ENCODE data around the gene CLEC2D.
"Not testable (repeated sequence)": the region's sequence is repeated elsewhere in the genome, so short reads cannot be mapped to it uniquely, and the experiment has no call there.

The CLEC2D gene, protein sequence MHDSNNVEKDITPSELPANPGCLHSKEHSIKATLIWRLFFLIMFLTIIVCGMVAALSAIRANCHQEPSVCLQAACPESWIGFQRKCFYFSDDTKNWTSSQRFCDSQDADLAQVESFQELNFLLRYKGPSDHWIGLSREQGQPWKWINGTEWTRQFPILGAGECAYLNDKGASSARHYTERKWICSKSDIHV

DNA sequence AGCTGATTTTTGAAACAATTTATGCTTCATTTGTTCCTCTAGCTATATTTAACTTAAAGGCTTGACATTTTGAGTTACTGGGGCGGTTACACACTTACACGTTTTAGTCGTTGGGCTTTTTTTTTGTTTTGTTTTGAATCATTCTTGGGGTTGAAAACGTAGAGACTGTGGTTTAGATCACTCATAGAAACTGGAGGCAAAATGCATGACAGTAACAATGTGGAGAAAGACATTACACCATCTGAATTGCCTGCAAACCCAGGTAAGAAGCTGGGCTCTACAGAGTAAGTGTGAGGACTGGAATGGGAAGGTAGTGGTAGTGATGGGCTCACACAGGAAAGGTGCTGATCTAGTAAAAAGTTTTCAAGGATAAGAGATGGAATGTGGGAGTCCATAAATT lies at the start of gene CLEC2D:
CLEC2D (plus strand) TSS at position 180 of the 400 bp plus-strand sequence; CDS start at position 202, 22 bp downstream.
- peak within 1 kb of the TSS in 9 of 21 experiments; percentile 13 to 84 (median 69) for H3K27ac ChIP-seq
- peak within 1 kb of the TSS in 3 of 7 experiments; percentile 16 to 24 (median 21) for H3K4me3 ChIP-seq

DNA sequence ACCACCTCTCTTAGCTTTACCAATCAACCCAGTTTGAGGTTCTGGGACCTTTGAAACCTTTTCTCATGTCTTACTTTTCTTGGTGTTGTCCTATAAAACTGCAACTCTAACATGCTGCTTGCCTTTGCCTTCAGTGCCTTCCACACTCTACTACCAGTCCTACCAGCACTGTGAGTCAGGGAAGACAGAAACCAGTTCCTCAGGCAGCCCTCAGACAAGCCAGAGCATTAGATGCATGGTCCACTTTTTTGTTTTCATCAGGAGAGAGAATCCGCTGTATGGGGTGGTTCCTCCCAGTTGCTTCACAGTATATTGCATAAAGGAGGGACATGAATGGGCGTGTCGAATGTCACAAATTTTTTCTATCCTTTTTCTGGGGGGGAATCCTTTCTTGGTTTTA lies 44.5 kb upstream of the CLEC2D start:
- H3K4me3 ChIP-seq = no peak overlapping the region
- H3K27ac ChIP-seq = no peak overlapping the region

DNA sequence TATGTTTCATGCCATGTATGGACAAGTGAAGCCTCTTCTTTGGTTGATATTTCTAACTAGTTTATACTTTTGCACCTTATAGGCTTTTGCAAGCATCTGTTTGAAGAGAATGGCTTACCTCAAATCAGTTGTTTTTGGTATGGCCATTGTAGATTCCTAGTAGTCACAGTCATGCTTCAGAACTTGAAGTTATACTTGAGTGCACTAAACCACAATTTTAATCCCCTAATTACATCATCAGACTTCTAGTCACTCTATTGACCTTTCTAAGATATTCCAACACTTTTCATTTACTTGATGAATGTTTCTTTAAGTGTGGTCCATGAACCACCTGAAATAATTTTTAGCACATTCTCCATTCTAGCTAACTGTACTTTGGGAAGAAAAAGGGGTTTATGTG lies 43.2 kb upstream of the CLEC2D start:
- no peak overlapping the region for H3K4me3 ChIP-seq
- no peak overlapping the region for H3K27ac ChIP-seq

DNA sequence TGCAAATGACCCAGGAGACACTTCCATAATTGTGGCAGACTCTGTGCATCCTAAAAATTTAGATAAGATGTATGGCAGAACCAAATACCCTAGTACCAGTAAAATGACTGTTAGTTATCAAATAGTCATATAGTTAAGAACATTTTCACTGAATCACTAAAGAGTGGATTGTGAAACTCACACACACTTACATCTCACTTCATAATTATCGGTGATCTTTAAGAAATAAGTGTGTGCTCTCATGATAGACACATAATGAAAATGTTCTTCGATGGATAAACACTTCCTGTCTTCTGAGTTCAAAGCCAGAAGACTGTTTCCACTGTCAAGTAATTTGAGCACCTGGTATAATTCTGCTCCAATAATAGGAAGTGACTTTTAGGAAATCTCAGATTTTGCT lies 42.7 kb upstream of the CLEC2D start:
- no peak overlapping the region for H3K27ac ChIP-seq
- H3K4me3 ChIP-seq = no peak overlapping the region

DNA sequence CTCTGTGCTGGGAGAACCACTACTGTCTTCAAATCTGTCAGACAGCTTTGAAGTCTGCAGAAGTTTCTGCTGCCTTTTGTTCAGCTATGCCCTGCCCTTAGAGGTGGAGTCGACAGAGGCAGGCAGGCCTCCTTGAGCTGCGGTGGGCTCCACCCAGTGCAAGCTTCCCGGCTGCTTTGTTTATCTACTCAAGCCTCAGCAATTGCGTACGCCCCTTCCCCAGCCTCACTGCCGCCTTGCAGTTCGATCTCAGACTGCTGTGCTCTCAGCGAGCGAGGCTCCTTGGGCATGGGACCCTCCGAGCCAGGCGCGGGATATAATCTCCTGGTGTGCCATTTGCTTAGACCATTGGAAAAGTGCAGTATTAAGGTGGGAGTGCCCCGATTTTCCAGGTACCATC lies 36.7 kb upstream of the CLEC2D start:
- no peak overlapping the region for H3K4me3 ChIP-seq
- H3K27ac ChIP-seq = no peak overlapping the region

DNA sequence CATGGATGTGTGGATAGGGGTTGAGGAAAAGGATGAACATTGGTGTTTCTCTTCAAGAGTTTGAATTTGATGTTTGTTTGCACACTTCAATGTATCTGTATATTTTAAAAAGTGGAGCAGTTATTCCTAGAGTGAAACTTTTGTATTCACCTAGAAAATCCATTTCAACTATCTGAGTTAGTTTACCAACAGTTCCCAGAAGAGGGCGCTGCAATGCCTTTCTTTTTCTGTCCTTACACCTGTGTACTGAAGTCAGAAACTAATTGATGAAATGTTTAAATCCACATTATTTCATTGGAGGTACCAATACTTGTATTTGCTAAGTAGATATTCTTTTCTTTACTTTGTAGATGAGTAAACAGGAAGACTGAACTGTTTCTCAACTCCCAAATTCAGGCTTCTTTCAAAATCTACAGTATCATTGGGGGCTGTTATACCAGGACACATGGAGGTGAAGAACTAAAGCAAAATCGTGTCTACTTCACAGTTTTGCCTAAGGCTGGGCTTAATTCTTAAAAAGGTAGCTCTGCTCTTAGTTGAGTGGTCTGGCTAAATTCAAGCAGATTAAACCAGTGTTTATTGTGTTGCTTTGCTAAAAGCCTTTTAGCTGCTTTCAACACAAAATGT lies 35.2 kb upstream of the CLEC2D start:
- Histone ChIP-seq H3K4me3 (no peak overlapping the region), H3K27ac (peak overlapping the region in 1 of 21 experiments; percentile 51)

DNA sequence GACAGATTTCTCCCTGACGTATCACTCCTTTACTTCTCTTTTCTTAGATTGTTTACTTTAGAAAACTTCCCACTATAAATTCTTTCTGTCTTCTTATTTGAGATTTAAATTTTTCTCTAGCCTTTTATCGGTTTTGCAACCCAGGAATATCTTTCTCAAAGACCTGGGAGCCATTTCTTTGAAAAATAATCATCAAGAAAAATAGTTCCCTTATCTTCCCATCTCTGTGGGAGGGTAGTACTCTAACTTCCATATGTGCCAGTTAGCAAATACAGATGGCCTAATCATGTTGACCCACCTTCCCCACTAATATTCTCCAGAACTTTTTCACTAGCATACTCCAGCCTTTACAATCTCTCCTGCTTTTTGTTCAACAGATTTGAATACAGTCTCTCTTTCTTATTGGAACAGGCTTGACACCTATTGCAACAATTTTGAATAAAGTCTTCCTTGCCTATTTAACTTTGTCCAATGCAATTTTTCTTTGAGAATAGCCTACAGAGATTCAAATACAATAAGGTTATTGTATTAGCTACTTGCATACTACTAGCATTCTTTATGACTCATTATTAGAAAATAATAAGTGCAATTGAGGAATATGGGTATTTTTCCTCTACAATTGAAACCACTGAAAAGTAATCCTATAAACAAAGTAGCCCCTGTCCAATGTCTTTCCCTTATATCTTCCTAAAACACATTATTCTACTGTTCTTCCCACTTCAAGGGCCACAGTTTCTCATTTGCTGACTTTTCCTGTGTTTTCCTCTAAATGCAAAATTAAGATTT lies 34.4 kb upstream of the CLEC2D start:
- Histone ChIP-seq H3K4me3 (no peak overlapping the region), H3K27ac (peak overlapping the region in 1 of 21 experiments; percentile 51)

DNA sequence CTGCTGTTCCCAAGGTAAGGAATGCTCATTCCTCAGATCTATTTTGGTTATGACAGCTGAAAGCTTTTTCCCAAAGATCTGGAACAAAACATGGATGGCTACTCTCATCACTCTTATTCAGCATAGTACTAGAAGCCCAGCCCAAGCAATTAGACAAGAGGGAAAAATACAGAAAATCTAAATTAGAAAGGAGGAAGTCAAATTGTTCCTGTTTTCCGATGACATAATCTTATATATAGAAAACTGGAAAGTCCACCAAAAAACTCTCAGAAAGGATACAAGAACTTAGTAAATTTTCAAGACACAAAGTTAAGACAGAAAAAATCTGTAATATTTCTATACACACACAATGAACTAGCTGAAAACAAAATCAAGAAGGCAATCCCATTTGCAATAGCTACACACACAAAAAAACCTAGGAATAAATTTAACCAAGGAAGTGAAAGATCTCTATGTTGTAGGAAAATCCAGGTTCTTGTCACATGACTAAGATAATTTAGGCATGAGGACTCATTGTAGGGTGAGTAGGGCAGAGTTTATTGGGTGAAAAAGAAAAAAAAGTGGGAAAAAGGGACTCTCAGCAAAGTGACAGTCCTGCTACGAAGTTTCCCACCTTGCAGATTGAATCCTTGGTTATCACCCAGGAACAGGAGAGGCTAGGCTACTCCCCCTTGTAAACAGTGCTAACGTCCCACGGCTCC lies 33.2 kb upstream of the CLEC2D start:
- no peak overlapping the region for H3K4me3 ChIP-seq
- H3K27ac ChIP-seq = no peak overlapping the region

DNA sequence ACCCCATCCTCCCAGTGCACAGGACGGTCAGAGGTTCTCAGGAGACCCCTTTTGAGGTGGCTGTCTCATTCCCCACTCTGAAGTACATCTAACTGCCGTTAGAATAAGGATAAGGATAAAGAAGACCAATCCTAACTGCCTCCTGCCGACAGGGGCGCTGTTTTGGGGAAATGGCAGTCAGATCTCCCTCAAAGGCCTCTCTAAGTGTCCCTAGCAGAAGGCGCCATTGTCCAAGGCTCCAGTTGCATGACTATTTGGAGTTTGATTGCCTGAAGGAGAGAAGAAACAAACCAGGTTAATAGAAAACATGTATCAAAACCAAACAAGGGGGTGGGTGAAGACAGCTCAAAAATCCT lies 32.7 kb upstream of the CLEC2D start:
- Histone ChIP-seq H3K27ac (no peak overlapping the region), H3K4me3 (no peak overlapping the region)

DNA sequence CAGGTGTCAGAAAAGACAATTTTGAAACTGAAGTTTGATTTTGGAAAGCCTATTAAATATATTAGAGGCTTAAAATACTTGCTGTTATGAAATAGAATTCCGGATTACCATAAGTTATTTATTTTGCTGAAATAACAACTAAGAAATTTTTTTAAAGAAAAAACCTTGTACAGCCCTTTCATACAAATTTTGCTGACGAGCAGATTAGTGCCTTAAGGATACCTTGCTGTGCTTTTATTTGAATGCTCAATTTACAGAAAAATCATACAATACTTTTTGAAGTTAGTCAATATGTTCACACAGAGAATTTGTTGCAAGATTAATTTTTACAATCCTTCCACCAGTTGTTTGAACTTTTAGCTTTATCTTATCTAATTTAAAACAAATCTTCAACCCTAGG lies 29.5 kb upstream of the CLEC2D start:
- Histone ChIP-seq H3K4me3 (no peak overlapping the region), H3K27ac (no peak overlapping the region)

DNA sequence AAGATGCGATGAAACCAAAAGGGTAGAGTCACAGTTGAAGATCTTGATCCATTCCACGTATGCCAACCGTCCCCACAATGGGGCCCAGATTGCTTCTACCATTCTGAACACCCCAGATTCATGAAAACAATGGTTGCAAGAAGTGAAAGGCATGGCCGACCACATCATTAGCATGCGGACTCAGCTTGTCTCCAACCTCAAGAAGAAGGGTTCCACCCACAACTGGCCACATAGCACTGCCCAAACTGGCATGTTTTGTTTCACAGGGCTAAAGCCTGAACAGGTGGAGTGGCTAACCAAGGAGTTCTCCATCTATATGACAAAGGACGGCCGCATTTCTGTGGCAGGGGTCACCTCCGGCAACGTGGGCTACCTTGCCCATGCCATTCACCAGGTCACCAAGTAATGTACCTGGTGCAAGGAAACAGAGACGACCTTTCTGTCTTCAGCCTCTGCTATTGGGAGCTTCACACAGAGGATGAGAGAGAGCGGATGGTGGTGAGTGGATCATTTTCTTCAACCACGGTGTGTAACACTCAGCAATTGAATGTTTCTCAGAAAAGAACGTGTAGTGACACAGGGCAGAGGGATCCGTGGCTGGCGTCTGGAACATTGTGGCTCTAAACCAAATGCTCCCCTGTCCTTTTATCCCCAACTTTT lies 26.8 kb upstream of the CLEC2D start:
- H3K27ac ChIP-seq = peak overlapping the region in 1 of 21 experiments; percentile 68
- H3K4me3 ChIP-seq = no peak overlapping the region

DNA sequence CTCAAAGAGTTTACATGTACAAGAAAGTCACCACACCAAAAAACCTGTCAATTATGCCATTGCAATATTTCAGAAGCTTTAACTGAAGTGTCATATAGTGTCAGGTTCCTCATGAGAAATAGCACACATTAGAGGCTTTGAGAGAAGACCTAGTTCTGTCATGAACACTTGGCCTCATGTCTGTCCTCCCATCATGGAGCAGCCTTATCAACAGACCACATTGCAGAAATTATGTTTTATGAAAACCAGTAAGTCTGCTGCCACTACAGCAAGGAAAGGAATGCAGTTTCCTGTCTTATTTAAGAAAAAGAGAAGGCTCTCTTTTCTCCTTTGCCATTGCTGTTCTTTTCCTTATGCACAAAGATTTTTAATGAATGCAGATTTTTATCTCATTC lies 26.2 kb upstream of the CLEC2D start:
- H3K27ac ChIP-seq = peak overlapping the region in 2 of 21 experiments; percentile 39 to 68

DNA sequence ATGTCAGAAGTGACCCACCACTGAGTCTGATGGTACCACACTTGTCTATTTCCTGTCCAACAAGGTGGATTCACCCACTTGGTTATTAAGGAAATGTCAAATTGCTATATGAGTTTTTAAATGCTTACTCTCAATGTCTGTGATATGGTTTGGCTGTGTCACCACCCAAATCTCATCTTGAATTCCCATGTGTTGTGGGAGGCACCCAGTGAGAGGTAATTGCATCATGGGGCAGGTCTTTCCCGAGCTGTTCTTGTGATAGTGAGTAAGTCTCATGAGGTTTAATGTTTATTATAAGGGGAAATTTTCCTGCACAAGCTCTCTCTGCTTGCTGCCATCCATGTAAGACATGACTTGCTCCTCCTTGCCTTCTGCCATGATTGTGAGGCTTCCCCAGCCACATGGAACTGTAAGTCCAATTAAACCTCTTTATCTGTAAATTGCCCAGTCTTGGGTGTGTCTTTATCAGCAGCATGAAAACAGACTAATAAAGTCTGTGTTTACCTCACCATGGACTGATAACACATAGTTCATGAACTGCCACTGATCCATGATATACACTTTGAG lies 24.4 kb upstream of the CLEC2D start:
- not testable (repeated sequence) for H3K4me3 ChIP-seq, H3K27ac ChIP-seq

More for the DNA sequence above, 26.2 kb upstream of the CLEC2D start:
- no peak overlapping the region for H3K4me3 ChIP-seq

DNA sequence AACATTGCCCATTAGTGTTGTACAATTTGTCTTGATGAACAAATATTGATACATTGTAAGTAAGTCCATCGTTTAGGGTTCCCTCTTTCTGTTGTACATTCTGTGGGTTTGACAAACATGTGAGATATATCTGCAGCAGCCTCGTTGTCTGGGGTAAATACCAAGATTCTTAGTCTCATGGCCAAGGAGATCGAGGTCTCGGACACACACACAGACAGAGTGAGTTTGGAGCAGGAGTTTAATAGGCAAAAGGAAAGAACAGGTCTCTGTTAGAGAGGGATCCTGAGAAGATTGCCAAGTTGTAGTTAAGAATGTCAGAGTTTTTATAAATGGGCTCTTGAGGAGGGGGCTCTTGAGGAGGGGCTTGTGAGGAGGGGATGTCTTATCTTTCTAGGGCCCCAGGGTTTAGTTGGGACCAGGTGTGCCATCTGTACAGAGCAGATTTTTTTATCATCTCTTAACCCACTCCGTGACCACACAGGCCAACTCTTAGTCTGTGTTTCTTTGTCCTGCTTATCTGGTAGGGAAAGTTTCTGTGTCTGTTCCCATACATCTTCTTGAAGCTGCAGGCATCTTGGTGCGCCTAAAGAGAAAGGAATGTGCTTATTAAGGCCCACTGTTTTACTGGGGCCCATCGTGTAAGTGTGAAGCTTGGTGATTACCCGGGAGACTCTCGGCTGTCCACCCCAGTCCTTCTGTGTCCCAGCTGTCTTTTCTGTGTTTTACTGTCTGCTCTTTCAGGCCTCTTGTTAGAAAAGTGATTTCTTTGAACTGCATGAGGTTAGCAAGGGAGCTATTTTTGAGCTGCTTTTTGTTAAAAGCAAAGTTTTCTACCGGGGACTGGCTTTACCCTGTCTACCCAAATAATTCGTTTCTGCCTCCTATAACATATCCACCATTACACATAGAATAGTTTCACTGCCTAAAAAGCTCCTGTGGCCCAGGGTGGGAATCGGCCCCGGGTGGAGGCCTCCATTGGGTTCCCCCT lies 22.4 kb upstream of the CLEC2D start:
- H3K27ac ChIP-seq = peak overlapping the region; percentile 48 to 98 (median 88)
- peak overlapping the region; percentile 42 to 64 (median 49) for H3K4me3 ChIP-seq

DNA sequence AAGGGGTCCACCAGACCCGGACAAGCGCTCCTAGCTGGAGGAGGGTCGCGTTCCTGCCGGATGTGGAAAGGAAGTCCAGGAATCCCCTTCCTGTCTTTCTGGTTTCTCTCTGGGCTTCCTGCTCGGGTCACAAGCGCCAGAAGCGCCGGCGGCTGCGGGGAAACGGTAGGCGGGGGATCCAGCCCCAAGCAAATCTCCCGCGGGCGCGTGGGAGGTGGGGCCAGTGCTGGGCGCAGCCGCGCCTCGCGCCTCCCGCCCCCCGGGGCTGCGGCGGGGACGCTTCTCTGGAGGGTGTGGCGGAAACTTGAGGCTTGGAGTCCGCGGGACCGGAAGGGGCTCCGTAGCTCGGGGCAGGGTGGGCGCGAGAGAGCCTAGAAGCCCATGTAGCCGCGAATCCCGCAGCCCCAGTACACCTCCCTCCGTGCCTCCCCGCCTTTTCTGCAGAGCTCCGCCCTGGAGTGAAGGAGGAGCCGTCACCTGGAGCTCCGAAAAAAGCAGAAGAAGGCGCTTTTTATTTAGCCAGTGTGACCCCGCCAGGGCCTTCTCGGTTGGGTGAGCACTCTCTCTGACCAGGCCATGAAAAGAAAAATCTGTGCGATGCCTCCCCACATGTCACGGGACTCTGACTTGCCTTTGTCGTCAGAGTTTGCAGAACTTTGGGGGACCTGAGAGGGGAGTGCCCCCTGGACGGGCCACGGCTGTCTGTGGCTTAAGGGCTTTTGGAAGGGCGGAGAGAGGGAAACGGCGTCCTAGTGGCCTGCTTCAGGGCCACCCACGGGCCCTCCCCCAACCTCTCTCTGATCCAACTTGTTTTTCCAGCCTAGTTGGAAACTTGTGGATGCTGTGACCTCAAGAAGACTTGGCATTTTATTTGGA lies 21.4 kb upstream of the CLEC2D start:
- H3K27ac ChIP-seq = peak overlapping the region; percentile 48 to 98 (median 88)
- H3K4me3 ChIP-seq = peak overlapping the region; percentile 42 to 64 (median 49)

DNA sequence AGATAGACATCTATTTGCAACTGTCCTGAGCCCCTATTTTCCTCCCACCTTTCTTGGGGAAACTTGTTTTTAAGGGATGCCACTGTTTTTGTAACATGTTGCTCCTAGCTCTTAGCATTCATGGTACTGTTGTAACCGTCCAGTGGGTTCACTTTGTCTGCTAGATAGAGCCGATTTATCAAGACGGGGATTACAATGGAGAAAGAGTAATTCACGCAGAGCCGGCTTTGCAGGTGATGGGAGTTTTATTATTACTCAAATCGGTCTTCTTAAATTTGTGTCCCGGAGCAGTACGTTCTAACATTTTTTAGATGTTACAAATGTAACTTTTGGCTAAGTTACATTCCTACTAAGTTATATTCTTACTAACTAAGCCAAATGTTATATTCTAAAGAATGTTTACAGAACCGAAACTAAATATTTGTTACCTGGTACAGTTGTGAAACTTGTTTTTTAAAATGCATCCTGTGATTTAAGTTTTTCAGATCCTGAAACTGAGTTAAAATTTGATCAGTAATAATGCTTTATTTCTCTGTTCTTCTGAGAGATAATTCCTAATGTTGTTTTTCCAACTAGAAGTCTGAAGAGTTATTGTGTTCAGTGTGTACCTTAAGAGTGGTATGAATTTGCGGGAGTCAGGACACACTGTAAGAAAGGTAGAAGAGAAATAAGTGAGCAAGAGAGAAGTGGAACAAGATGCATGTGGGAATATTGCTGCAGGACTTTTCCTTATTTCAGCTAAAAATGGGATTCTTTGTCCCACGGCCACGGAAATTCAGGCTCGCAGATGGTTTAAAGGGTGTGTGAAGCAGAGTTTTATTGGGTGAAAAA lies 20.6 kb upstream of the CLEC2D start:
- Histone ChIP-seq H3K27ac (peak overlapping the region; percentile 58 to 98 (median 88)), H3K4me3 (peak overlapping the region; percentile 42 to 64 (median 49))
